GM12873 (cell line): ENCODE measurements around the gene LELP1.

Experiments used
- TF ChIP-seq, protein P1 (sequence below): IDR thresholded peaks from 2 replicates; pipeline ENCODE4 v1.5.1; 2012; ENCODE audit warnings: low read depth, mild to moderate bottlenecking, moderate library complexity, low read length, control low read depth; ENCODE audit not compliant: insufficient read depth; ENCODE audit errors: missing control alignments

The LELP1 gene

DNA sequence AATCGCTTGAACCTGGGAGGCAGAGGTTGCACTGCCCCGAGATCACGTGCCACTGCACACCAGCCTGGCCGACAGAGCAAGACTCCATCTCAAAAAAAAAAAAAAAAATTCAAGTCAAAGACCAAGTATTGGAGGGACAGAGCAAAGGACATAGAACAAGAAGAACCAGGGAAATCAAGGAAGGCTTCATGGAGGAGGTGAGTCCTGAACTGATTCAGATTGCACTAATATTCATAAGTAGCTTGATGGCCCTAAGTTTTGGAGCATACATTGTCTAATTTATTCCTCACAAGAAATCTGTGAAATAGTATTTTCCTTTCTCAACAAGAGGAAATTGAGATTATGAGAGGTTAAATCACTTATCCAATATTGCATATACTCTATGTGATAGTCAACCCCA lies 10.3 kb downstream of the LELP1 start:
- TF ChIP-seq, protein P1, sequence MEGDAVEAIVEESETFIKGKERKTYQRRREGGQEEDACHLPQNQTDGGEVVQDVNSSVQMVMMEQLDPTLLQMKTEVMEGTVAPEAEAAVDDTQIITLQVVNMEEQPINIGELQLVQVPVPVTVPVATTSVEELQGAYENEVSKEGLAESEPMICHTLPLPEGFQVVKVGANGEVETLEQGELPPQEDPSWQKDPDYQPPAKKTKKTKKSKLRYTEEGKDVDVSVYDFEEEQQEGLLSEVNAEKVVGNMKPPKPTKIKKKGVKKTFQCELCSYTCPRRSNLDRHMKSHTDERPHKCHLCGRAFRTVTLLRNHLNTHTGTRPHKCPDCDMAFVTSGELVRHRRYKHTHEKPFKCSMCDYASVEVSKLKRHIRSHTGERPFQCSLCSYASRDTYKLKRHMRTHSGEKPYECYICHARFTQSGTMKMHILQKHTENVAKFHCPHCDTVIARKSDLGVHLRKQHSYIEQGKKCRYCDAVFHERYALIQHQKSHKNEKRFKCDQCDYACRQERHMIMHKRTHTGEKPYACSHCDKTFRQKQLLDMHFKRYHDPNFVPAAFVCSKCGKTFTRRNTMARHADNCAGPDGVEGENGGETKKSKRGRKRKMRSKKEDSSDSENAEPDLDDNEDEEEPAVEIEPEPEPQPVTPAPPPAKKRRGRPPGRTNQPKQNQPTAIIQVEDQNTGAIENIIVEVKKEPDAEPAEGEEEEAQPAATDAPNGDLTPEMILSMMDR = no peak

DNA sequence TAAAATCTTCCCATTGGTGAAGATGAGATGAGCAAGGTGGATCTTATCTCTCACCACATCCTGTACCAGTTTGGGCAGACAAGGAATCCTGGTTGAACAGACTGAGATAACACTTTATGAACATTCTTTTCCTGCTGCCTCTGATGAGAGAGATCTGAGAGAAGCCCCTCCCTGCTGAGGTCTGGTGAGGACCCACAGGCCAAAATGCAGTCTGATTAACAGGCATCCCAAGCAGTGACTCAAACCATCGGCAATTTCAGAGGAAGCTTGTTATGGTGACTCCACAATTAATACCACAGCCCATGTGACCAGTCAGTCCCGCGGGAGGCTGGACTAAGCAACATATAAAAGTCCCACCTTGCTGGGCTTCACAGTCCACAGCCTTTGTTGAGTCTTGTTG lies 14.0 kb downstream of the LELP1 start, which contains the start of gene PRR9:
Gene PRR9 (plus strand): TSS at position 373 of the 400 bp plus-strand sequence. CDS start 561 bp downstream, outside the sequence.
- TF ChIP-seq, protein P1 = no peak

DNA sequence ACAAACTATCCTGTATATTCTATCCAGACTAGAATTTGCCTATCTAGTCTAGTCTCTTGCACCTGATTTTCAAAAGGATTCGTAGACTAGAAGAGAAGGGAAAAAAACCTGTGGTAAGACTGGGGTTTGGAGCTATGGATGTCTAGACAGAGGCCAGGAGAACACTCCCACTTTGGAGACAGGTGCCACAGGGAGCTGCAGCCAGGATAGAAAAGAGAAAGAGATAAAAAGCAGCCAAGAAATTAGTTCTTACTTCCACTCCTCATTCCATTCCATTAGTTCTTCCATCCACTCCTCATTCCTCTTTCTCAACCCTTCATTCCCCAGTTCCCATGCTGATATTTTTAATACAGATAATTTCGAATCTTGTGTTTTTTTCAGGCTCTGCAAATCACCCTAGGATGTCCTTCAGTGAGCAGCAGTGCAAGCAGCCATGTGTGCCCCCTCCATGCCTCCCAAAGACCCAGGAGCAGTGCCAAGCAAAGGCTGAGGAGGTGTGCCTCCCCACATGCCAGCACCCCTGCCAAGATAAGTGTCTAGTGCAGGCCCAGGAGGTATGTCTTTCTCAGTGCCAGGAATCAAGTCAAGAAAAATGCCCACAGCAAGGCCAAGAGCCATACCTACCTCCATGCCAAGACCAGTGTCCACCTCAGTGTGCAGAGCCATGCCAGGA lies 14.7 kb downstream of the LELP1 start:
- TF ChIP-seq, protein P1 = no peak

DNA sequence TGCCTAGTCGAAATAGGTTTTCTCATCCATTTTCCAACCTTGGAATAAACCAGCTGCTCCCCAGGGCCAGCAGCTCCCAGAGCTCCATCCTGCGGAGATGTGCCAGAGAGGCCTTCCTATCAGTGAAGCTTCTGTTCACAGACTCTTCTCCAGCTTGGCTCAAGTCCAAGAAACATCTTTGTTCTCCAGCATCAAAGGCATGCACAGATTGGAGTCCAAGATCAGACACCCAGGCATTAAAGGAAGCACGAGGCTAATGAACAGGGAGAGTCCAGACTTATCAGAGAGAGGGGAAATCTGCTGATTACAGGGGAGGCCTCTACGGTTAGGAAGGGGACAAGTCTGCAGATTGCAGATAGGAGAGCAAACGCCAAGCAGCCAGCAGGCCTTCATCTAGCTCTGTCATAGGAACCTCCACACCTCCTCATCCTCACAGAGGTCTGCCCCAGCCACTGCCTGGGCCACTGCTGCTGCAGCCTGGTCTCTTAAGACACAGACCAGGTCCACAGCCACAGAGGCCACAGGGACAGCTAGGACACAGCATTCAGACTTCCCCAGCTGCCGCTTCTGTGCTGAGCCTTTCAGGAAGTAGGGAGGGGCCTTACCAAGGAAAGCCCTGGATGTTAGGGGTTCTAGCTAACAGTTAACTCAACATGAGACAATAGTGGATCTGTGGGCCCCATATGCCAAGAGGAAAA lies 17.5 kb downstream of the LELP1 start:
- TF ChIP-seq, protein P1 = no peak

DNA sequence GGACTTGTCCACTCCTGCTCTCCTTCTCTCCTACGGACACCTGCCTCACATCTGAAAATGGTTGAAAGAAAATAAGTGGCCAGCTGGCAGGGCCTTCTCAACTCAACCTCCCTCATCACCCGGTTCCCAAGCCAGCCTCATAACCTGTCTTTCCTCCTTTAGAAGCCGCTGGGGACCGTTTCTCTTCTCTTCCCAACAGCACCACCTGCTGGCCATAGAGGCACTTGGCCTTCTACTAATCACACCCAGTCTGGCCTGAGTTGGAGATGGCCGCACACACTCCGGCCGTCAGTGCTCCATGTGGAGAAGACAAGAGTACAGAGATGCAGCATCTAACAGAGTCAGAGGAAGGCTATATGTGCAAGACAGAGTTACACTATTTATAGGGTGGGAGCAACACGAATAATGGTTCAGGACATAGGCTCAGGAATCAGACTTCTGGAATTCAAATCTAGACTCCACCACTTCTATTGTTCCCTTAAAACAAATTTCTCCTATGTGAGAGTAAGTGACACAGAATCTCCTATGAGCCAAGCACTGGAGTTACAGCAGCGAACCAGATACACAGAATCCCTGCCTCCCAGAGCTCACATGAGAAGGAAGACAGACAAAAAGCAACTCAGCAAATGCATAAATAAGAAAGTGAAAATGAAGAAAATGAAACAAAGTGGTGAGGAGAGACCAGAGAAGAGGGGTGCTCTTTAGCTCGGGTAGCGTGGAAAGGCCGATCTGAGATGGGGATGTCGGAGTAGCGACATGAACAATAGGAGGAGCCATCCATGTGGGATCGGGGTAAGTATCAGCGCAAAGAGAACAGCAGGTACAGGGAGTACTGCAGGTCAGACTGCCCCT lies 20.0 kb downstream of the LELP1 start:
- TF ChIP-seq, protein P1 = peak; percentile 67

DNA sequence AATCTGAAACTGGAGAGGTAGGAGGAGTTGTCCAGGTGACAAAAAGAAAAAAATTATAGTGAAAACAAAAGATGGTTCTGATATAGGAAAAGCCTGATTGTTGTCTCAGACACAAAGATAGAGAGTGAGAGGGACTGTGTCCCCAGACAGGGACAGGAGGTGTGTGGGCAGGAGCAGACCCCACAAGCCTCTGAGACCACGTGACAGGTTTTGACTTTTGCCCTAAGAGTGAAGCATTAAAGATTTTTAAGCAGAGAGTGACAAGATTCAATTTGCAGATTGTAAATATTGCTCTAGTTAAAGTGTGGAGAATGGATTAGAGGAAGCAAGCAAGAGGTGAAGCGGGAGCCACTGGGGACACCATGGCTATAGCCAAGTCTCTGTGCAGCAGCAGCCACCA lies 24.6 kb downstream of the LELP1 start:
- TF ChIP-seq, protein P1 = no peak

DNA sequence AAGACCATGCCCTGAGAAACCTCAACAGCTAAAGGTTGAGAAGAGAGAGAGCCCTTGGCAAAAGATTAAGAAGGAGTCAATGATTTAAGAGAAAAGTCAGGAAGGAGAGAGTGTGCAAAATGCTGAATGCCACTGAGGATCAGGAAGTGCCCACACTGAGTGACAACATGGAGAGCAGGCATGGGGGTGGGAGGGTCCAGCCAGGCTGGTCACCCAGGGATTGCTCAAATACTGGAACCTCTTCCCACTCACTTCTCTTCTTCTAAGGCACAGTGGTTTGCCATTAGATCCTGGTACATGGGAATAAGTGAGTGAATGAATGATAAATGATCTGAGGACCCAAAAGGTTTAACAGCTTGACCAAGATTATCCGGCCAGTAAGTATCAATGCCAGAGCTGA lies 25.3 kb downstream of the LELP1 start:
- TF ChIP-seq, protein P1 = peak; percentile 1
